GM18526 (cell line): Measurements from ENCODE around the gene CAMKMT.

Experiments used
- POLR2A ChIP-seq: IDR thresholded peaks from 3 replicates; pipeline ENCODE4 v1.6.1; 2011; ENCODE audit not compliant: insufficient read length; ENCODE audit errors: extremely low read depth

Gene CAMKMT

DNA sequence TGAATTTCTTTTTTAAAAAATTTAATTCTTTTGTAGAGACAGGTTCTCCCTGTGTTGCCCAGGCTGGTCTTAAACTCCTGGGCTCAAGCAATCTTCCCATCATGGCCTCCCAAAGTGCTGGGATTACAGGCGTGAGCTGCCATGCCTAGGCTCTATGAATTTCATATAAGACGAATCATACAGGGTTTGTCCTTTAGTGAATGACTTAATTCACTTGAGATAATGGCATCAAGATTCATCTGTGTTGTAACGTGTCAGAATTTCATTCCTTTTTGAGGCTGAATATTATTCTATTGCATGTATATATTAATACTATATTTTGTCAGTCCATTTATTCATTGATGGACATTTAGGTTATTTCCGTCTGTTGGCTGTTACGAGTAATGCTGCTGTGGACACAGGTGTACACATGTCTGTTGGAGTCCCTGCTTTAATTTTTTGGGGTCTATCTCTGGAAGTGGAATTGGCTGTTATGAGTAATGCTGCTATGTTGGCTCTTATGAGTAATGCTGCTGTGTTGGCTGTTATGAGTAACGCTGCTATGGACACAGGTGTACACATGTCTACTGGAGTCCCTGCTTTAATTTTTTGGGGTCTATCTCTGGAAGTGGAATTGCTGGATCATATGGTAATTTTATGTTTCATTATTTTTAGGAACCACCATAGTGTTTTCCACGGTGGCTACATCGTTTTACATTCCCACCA is 210.6 kb downstream of the CAMKMT start:
- TF ChIP-seq POLR2A, result no peak

DNA sequence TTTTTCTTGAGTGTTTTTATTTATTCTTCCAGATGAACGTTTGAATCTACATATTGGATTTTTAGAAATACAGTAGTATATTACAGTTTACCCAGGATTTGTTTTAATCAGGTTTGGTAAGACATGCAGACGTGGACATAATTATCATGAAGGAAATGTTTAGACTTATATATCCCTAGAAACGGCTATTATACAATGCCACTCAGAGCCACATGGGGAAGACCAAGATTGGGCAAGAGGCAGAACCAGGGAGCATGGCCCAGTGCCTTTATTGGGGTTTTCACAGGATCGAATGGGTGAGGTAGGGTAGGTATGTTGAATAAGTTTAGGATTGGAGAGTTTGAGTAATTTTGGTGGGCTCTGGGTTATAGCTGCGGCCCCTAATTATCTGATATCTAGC is 212.2 kb downstream of the CAMKMT start:
- no peak for TF ChIP-seq POLR2A

DNA sequence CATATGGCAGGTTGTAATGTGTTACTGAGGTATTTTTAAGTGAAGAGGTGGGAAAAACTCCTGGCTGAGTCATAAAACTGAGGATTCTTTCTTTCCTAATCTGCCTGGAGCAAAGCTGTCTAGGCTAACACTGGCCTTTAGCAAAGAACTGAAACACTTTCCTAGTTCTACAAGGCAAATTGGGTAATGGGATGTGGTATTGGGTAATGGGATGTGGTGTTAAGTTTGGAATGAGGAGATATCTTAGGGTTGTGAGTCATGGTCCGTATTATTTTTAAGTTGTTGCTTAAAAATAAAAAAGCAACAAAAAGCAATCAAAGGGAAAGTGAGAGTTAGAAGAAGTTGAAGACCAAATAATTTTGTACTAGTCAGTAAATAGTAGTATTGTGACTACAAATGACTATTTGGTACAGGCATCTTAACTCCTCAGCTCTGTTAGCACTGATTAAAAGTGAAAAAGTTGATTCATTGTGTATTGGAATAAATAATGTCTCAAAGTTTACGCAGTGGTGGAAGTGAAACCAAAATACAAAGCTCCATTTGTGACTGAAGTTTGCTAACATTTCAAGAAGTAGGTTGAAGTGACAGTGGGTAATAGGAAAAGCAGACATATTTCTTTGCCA is 216.8 kb downstream of the CAMKMT start:
- no peak for TF ChIP-seq POLR2A

DNA sequence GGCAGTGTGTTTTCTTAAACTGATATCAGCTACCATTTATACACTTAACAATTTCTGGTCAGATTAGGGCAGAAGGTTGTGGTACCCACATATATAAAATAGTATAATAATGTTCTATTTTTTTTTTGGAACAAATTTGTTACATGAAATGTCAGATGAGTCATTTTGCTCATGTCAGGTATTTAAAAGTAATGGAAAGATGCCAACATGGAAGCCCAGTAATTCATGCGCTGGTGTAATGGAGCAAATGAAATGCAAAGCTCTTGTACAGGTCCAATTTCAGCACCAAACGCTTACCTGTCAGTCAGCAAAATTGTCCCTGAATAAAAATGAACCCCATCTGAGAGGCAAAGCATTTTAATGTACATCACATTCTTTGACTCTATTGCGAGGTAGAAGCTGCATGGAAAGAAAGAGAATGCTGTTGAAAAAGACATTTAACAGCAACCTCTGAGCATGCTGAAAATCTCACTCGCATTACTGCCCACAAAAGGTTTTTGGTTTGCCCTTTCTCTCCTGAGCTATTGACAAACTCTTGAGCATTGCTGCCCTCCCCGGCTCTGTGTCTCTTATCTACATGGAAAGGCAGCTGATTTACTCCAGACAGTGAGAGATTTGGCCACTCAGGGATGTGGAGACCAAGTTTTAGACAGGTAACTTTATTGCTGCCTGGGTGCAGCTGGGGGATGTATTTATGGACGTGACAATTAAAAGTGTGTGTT is 217.5 kb downstream of the CAMKMT start:
- TF ChIP-seq POLR2A, result no peak

DNA sequence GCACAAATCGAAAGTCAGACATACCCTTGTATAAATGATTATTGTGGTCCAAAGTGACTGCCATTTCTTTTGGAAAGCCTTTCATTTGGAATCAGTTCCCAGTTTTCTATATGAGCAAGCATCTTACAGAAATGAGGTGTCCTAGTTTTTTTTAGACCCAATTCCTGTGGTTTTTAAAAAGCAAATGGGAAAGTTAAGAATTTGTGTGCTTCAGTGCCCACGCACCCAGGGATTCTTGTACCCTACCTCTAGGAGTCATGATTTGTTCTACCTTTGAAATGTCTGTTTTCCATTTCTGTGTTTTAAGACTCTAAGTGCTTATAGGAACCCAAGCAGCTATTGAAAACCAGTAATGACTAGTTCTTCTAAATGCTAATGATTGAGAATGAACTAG is 218.1 kb downstream of the CAMKMT start:
- TF ChIP-seq POLR2A, result no peak

DNA sequence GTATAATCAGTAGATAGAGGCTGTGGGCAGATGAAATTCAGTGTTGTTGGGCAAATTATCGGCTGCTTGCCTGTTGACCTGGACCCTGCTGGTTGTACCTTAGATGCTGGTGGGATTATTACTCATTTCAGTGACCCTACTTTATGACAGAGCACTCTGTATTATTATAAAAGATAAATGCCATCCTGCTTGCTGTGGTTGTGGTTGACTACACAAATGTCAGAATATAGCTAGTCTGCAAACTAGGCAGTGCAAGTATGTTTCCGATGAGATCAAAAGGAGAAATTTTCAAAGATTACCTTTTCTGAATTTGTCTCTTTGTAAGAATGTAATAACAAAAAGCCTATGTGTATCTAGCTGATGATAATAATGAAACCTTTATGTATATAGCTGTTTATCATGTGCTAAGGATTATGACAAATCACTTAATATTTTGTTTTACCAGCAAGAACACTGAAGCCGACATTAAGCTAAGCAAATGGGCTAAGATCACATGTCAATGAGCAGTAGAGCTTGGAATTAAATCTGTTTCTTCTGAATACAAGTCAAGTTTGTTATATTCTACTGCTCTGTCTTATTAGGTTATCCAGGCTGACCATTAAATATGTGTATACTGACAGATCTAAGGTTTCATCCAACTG is 219.2 kb downstream of the CAMKMT start:
- no peak for TF ChIP-seq POLR2A

DNA sequence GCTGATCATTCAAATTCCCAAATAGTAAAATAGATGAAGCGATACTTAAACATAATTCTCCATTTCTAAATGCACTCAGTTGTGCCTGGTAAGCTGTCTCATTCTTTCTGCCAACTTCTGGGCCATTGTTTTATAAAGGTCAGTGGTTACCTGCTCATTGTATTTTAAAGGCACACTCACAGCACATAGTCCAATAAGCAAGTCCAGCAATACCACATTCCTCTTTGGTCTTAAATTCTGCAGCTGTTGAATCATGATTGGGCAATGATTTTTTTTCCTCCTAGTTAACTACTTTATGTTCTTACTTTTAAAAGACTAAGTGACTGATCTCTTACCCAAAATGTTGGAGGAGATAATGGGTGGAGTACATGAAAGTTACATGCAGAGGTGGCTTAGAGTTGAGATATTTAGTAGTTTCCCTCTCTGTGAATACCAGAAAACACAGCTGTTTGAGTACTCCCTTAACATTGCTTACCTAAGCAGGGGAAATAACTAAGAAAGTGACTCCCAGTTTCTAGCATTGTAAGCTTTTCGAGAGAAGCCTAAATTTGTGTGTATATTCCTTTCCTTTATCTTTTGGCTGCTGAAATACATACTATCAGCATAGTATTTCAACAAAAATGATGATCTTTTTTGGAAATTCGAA is 220.7 kb downstream of the CAMKMT start:
- TF ChIP-seq POLR2A, result no peak

DNA sequence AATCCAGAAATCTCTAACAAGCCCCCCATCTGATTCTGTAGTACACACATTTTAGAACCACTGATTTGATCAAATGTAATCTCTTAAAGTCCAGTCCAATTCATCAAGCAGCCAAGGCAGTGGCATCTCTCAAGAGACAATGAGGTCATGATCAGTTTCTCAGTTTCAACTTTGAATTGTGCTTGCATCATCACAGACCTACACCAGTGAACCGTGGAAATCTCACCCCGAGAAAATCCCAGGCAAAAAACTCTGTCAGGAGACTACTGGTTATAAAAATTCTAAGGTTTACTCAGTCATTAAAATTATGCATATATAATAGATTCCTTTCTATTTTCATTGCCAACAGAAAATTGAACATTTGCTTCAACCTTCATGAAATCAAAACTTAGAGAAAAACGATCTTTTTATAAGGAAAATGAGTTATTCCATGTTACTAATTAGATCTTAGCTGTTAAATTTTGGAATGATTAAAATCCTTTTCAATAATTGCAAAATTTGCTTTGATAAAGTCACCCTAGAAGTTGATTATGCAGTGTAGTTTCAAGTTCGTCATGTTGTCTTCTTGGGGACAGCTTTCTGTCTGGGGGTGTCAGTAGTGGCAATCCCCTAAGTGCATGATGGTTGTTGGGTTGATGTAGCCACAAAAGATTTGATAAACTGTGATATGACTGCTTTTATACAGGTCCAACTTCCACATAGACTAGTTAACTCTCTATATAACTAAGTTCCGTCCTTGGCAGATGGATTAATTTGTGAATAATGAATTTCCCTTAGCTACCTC is 235.0 kb downstream of the CAMKMT start:
- TF ChIP-seq POLR2A, result no peak

DNA sequence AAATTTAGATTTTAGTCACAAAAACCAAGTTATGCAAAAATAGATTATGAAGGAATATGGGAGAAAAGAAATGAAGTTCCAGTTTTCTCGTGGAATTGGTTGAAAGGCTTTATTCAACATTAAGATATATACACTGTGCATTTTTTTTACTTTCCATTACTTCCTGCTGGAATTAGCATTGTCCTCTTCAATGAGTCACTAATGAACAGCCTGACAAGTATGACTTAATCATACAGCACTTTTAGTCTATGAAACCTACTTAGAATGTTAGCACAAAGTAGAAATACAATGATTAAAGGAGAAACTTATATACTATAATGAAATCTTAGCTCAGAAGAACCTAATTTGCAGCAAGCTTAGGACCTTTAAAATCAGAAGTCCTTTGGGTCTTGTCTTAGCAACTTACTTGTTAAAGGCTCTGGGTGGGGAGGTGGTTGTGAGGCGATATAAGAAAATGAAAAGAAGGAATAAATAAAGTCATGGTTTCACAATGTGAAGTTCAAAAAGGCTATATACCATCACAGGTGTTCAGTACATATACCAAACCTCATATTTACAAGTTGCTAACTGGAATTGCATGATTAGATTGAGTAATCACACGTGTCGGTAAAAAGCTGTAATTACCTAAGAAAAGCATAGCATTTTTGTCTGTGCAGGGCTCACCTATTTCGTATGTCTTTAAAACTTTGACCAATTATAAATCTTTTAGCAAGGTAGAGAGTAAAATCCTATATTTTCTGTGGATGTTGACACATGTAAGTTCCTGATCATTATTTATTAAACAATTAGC is 236.8 kb downstream of the CAMKMT start:
- TF ChIP-seq POLR2A, result no peak

DNA sequence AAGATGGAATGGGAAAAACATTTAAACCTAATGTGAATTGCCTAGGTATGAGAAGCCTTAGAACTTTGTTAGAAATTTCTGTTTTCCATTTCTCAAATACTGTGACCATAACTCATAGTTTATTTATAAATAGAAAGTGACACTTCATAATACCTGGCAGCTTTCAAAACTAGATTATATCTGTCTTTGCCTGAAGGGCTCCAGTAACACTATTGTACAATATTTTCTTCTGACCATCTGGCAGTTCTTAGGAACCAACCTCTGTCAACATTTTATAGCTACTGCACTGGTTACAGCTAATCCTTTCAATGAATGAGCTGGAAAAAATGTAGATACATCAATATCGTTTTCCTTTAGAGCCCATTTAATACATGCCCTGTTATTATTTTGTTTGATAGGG is 237.4 kb downstream of the CAMKMT start:
- TF ChIP-seq POLR2A, result no peak

DNA sequence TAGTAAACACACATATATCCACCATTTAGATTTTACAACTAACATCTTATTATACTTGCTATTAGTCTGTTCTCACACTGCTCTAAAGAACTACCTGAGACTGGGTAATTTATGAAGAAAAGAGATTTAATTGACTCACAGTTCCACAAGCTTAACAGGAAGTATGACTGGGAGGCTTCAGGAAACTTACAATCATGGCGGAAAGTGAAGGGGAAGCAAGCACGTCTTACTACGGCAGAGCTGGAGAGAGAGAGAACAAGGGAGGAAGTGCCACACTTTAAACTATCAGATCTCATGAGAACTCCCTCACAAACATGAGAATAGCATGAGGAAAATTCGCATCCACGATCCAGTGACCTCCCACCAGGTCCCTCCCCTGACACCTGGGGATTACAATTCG is 240.7 kb downstream of the CAMKMT start:
- TF ChIP-seq POLR2A, result no peak

DNA sequence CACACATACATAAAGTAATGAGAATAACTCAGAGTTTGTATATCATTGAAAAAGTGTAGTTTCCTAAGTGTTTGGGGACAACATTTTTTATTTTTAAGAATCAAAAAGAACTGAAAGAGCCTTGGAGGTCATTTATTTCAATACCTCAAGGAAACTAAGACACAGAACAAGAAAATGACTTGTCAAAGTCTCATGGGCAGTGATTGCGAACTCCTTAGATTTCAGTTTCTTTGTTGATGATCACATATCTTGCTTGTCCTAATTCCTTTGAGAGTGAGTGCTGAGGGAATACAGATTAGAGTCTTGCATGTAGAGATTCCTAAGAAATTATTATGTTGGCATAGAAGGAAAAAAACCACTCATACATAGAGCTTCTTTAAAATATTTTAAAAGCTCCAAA is 243.8 kb downstream of the CAMKMT start:
- TF ChIP-seq POLR2A, result no peak

DNA sequence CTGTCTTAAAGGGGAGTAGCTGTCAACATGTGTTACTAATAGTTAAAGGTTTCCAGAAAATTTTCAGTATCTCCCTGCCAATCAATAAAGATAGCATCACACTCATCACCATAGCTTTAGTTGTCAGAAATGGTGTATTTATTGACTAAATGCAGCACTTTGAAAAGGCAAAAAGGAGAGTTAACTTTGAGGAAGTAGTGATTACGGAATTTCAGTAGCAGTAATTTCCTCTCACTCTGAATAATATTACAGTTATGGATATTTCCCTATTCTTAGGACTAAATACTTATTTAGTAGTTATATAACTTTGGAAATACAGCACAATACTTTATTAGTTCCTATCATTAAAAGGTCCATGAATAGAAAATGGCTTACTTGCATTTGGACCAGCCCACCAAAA is 250.5 kb downstream of the CAMKMT start:
- no peak for TF ChIP-seq POLR2A

DNA sequence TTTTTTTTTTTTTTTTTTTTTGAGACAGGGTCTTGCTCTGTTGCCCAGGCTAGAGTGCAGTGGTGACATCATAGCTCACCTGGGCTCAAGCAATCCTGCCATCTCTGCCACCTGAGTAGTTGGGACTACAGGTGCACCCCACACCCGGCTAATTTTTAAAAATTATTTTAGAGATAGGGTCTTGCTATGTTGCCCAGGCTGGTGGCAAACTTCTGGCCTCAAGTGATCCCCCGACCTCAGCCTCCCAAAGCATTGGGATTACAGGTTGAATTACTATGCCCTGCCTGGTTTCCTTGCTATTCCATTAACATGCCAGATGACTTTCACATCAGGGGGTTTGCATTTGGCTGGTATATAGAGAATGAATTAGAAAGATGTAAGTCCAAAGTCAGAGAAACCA is 253.2 kb downstream of the CAMKMT start:
- no peak for TF ChIP-seq POLR2A

DNA sequence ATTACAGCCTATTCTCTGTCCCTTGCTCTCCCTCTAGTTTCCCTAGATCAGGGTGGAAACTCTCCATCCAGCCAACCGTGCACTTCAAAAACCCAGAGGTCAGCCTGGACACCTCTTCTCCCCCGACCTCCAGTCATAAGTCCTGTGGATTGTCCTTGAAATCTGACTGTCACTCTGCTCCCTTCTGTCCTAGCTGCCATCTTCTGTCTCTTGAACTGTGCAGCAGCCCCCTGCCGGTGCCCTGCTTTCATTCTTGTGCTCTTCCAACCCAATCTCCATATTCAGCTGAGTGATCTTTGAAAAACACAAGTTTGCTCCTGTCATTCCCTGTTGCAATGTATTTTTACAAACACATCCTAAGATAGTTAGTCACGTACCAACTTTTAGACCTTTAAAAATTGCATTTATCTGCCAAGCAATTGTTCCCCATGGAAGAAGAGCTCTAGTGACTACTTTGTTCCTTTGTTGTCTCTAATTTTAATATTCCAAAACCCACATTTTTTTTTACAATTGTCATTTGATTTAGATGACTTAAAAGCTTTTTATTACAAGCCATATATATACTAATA is 254.3 kb downstream of the CAMKMT start:
- TF ChIP-seq POLR2A, result no peak
